Heart left ventricle (tissue), 13 donors: ENCODE data around the gene LARP4.

Source experiments
- CTCF ChIP-seq, 12 donors: fragments of 200-600 bp; sonication (generic) in 4 of 12; IDR thresholded peaks; one replicate each; pipeline versions ENCODE4 v1.5.0 to v1.8.0; 2018 to 2022; ENCODE audit warnings: antibody characterized with exemption in 12 of 12, mild to moderate bottlenecking in 5 of 12
- POLR2A ChIP-seq, 2 donors: fragments of 450-650 bp; IDR thresholded peaks; one replicate each; pipeline ENCODE4 v1.6.1; 2017; ENCODE audit warnings: antibody characterized with exemption in 2 of 2, mild to moderate bottlenecking in 2 of 2, moderate library complexity in 2 of 2
- donor health status: ischemic (EF 13 %, LVEDD 7.1; RV severe dilation, severe dysfunction).
- donor health status: DM: no; HTN: yes; CAD: no.
- donor health status: DM: no; HTN: no; CAD: no.
- donor health status: ischemic (EF 25% LVEDD 6.9; RV normal size, moderate dysfunction).
- donor health status: ischemic (EF 25% LVEDD 5.7; RV mildly dilated, moderate dysfunction).
- donor health status: ischemic (EF 35%, LVEDD 5.7; RV mildly dilated, moderate dysfunction).
- donor health status: nonischemic (EF 11% LVEDD 7.7; RV severe dilation, severe dysfunction).
- donor health status: DM: yes; HTN: yes; CAD: no.
- donor health status: PGD.
- donor health status: ischemic (EF 29% LVEDD 5.4; RV normal size, mild dysfunction).
- donor health status: nonischemic (EF 23%, LVEDD 6.1; RV moderate dilation, normal function).

DNA sequence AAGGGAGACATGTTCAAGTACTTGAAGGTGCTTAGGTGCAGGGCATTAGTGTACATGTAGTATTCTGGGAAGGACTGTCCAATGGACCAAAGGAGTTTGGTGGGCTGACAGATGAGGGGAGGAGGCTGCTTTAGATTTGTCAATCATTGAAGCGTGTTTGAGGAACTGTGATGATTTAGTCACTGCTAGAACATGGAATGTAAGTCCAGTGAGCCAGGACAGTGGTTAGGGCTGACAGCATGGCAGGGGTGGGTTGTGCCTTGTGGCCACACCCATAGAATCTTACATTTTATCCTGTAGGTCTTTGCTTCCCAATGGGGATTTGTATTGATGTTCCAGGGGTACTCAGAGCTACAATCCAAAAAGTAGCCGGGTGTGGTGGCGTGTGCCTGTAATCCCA is 128.7 kb downstream of the LARP4 start:
- no peak for TF ChIP-seq CTCF (IDR thresholded peaks at IDR 0.05)
- TF ChIP-seq POLR2A (IDR thresholded peaks at IDR 0.05): no peak
